Chondrocyte (in vitro differentiated cells): ENCODE data around the gene ADAR. TPM values are rescaled to one million over a fixed set of nuclear protein-coding genes. Genes with fewer than 3 reads are reported as not detected.

Source experiments
- DNase-seq: peaks from one replicate; pipeline ENCODE4 v3.0.0; 2021; ENCODE audit warnings: mixed read lengths, low spot score
- H3K27ac Mint-ChIP-seq: one replicate; pipeline ENCODE4 v1.8.0; 2021; ENCODE audit warnings: mild to moderate bottlenecking, moderate library complexity, mixed read lengths; ENCODE audit not compliant: unreplicated experiment
- H3K27me3 Mint-ChIP-seq: 2 replicates; pipeline ENCODE4 v1.8.0; 2021; ENCODE audit warnings: low read depth, mixed read lengths
- H3K36me3 Mint-ChIP-seq: 2 replicates; pipeline ENCODE4 v1.8.0; 2021; ENCODE audit warnings: low read depth, mixed read lengths
- H3K4me1 Mint-ChIP-seq: 2 replicates; pipeline ENCODE4 v1.8.0; 2021; ENCODE audit warnings: low read depth, mild to moderate bottlenecking, mixed read lengths
- H3K4me3 Mint-ChIP-seq: one replicate; pipeline ENCODE4 v1.8.0; 2021; ENCODE audit warnings: mild to moderate bottlenecking, moderate library complexity, mixed read lengths; ENCODE audit not compliant: unreplicated experiment
- H3K9me3 Mint-ChIP-seq: 2 replicates; pipeline ENCODE4 v1.8.0; 2021; ENCODE audit warnings: low read depth, mixed read lengths
- total RNA-seq: library from RNA; stranded (reverse); gene quantifications from 3 replicates; pipeline ENCODE4 v1.2.1, GENCODE V29; 2021
- TF ChIP-seq, protein P1 (sequence below): fragments of 200-600 bp; sonication (generic); IDR thresholded peaks from 2 replicates; pipeline ENCODE4 v1.5.0; 2021; ENCODE audit warnings: antibody characterized with exemption, mild to moderate bottlenecking, moderate library complexity

Gene ADAR
- total RNA-seq, 1 donor from 2014 or later, result 125 TPM

DNA sequence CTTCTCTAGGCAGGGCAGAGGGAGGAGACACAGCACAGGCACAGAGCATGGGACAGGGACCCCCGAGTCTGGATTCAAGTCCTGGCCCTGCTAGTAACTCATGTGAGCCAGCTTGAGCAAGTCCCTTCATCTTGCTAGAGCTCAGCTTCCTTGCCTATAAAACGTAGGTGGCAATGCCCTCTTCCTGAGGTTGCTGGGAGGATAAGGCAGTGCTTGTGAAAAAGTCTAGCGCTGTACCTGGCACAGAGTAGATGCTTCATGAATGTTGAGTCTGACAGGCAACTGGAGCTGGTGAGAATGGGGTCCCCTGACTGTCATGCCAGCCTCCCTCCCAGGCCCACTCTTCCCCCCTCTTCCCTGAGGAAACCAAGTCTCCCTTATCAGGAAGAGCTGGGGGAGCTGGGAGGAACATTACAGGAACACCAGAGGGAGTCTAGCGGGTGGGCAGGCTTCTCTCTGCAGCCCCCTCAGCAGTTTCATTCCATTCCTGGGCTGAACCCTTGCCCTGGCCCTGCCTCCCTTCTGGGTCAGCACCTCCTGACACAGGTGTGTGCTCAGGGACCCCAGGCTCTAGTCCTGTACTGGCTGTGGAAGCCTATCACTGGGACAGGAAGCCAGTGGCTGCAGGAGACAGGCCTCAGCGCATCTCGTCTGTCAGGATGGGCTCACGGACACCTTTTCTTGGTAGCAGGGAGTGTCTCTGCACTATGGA, 30.5 kb downstream of the ADAR start:
- H3K4me3 Mint-ChIP-seq, result no peak overlapping the region
- no peak for DNase-seq
- H3K27me3 Mint-ChIP-seq, result no peaks in the 10 kb centered on the region
- TF ChIP-seq, protein P1, sequence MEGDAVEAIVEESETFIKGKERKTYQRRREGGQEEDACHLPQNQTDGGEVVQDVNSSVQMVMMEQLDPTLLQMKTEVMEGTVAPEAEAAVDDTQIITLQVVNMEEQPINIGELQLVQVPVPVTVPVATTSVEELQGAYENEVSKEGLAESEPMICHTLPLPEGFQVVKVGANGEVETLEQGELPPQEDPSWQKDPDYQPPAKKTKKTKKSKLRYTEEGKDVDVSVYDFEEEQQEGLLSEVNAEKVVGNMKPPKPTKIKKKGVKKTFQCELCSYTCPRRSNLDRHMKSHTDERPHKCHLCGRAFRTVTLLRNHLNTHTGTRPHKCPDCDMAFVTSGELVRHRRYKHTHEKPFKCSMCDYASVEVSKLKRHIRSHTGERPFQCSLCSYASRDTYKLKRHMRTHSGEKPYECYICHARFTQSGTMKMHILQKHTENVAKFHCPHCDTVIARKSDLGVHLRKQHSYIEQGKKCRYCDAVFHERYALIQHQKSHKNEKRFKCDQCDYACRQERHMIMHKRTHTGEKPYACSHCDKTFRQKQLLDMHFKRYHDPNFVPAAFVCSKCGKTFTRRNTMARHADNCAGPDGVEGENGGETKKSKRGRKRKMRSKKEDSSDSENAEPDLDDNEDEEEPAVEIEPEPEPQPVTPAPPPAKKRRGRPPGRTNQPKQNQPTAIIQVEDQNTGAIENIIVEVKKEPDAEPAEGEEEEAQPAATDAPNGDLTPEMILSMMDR, result no peak
- peaks cover 28% of the 10 kb centered on the region for H3K36me3 Mint-ChIP-seq
- H3K9me3 Mint-ChIP-seq, result no peaks in the 10 kb centered on the region
- no peak overlapping the region for H3K27ac Mint-ChIP-seq
- H3K4me1 Mint-ChIP-seq, result no peaks in the 10 kb centered on the region

DNA sequence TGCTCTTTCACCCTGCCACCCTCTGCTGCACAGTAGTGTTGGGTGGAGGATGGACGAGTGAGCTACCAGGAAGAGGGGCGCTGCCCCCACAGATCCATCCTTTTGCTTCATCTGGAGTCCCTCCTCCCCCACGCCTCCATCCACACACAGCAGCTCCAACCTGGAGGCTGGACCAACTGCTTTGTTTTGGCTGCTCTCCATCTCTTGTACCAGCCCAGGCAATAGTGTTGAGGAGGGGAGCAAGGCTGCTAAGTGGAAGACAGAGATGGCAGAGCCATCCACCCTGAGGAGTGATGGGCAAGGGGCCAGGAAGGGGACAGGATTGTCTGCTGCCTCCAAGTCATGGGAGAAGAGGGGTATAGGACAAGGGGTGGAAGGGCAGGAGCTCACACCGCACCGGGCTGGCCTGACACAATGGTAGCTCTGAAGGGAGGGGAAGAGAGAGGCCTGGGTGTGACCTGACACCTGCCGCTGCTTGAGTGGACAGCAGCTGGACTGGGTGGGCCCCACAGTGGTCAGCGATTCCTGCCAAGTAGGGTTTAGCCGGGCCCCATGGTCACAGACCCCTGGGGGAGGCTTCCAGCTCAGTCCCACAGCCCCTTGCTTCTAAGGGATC, 31.9 kb downstream of the ADAR start:
- TF ChIP-seq, protein P1, result no peak
- no peaks in the 10 kb centered on the region for H3K9me3 Mint-ChIP-seq
- H3K27me3 Mint-ChIP-seq, result peaks cover 5% of the 10 kb centered on the region
- H3K4me3 Mint-ChIP-seq, result no peak overlapping the region
- no peaks in the 10 kb centered on the region for H3K4me1 Mint-ChIP-seq
- no peak for DNase-seq
- peaks cover 20% of the 10 kb centered on the region for H3K36me3 Mint-ChIP-seq
- no peak overlapping the region for H3K27ac Mint-ChIP-seq

DNA sequence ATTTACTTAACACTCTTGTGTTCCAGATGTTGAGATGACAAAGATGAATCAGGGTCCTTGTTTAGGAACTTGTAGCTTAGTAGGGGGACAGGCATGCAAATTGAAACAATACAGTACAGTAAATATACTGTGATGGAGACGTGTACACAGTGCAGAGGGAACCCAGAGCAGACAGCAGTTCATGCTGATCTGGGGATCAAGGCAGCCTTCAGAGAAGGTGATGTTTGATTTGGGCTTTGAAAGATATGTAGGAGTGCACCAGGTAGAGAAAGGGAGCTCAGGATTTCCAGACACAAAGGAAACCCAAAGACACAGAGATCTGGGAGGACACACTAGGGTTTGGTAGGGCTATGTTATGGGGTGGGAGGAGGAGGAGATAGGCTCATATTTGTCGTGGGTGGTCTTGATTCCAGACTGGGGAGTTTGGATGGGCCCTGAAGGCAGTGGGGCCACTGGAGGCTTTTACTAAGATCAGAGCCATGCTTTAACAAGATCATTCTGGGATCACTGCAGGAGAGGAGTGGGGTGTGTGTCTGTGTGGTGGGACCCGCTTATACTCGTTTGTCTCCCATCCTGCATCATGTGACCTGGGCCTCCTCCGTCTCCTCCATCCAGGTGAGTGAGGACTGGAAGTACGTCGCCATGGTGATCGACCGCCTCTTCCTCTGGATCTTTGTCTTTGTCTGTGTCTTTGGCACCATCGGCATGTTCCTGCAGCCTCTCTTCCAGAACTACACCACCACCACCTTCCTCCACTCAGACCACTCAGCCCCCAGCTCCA, 32.6 kb downstream of the ADAR start:
- H3K4me1 Mint-ChIP-seq, result no peaks in the 10 kb centered on the region
- DNase-seq, result no peak
- TF ChIP-seq, protein P1, result no peak
- H3K27ac Mint-ChIP-seq, result no peak overlapping the region
- H3K36me3 Mint-ChIP-seq, result peaks cover 18% of the 10 kb centered on the region
- peaks cover 8% of the 10 kb centered on the region for H3K27me3 Mint-ChIP-seq
- no peak overlapping the region for H3K4me3 Mint-ChIP-seq
- H3K9me3 Mint-ChIP-seq, result no peaks in the 10 kb centered on the region

DNA sequence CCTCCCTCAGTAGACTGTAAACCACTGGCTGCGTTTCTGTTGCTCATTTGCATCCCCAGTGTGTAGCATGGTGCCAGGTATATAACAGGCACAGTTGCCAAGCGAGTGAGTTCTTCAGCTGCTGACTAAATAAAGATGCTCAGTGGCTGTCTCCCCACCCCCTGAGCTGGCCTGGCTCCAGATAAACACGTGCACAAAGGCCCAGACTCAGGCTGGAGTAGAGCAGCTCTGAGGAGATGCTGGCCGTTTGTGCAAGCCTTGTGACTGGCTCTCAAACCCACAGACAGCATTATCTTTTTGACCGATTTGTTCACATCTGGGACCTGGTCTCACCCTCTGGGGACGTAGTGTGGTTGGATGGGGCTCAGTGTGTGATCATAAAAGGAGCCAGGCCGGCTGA, 33.3 kb downstream of the ADAR start:
- TF ChIP-seq, protein P1, result no peak
- H3K27me3 Mint-ChIP-seq, result peaks cover 8% of the 10 kb centered on the region
- DNase-seq, result no peak
- no peak overlapping the region for H3K4me3 Mint-ChIP-seq
- H3K4me1 Mint-ChIP-seq, result no peaks in the 10 kb centered on the region
- peaks cover 14% of the 10 kb centered on the region for H3K36me3 Mint-ChIP-seq
- no peak overlapping the region for H3K27ac Mint-ChIP-seq
- H3K9me3 Mint-ChIP-seq, result no peaks in the 10 kb centered on the region

DNA sequence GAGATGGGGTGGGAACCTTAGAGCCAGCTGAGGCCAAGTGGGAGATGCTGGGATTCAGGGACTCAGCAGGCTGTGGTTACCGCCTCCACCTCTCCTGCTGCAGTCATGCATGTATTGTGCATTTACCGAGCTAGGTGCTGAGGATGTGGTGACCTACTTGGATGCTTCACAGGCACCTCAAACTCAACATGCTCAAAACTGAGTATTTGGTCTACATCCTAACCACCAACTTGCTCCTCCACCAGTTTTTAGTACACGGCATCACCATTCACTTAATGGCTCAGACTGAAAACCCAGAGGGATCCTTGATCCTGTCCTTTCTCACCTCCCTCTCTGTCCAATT, 34.8 kb downstream of the ADAR start:
- TF ChIP-seq, protein P1, result no peak
- H3K4me1 Mint-ChIP-seq, result peaks cover under 1% of the 10 kb centered on the region

More for the DNA sequence above, 34.8 kb downstream of the ADAR start:
- Mint-ChIP-seq H3K27ac (no peak overlapping the region), H3K9me3 (no peaks in the 10 kb centered on the region), H3K27me3 (peaks cover 9% of the 10 kb centered on the region), H3K36me3 (no peaks in the 10 kb centered on the region), H3K4me3 (no peak overlapping the region)
- DNase-seq, result no peak
